Measurements from ENCODE around the gene CHST8.

CHST8 gene

GRCh38 chr19:33720155-33720493 lies 98.4 kb downstream of the CHST8 start:
- no peak for FAIRE-seq

- FAIRE-seq: no peak
Measured at GRCh38 chr19:33720691-33721682, 99.2 kb downstream of the CHST8 start.

- no peak for FAIRE-seq
Measured at GRCh38 chr19:33721735-33722297, 100.1 kb downstream of the CHST8 start.

- FAIRE-seq: no peak
Measured at GRCh38 chr19:33722456-33723239, 100.9 kb downstream of the CHST8 start.

- no peak for FAIRE-seq
Measured at GRCh38 chr19:33723512-33723911, 101.8 kb downstream of the CHST8 start.

- FAIRE-seq: no peak
Measured at GRCh38 chr19:33724021-33724720, 102.4 kb downstream of the CHST8 start.

GRCh38 chr19:33724721-33725060 lies 102.9 kb downstream of the CHST8 start:
- no peak for FAIRE-seq

GRCh38 chr19:33725567-33725966 lies 103.8 kb downstream of the CHST8 start:
- FAIRE-seq: no peak

GRCh38 chr19:33726756-33727155 lies 105.0 kb downstream of the CHST8 start:
- FAIRE-seq: no peak

GRCh38 chr19:33727331-33727998 lies 105.7 kb downstream of the CHST8 start:
- FAIRE-seq: no peak

- FAIRE-seq: no peak
Measured at GRCh38 chr19:33728141-33728540, 106.4 kb downstream of the CHST8 start.

GRCh38 chr19:33730858-33731607 lies 109.3 kb downstream of the CHST8 start:
- FAIRE-seq: no peak

GRCh38 chr19:33731881-33732280 lies 110.1 kb downstream of the CHST8 start:
- no peak for FAIRE-seq

- no peak for FAIRE-seq
Measured at GRCh38 chr19:33734913-33735312, 113.2 kb downstream of the CHST8 start.

GRCh38 chr19:33736158-33736557 lies 114.4 kb downstream of the CHST8 start:
- FAIRE-seq: no peak

- no peak for FAIRE-seq
Measured at GRCh38 chr19:33736787-33737186, 115.0 kb downstream of the CHST8 start.

GRCh38 chr19:33737681-33738371 lies 116.1 kb downstream of the CHST8 start:
- FAIRE-seq: no peak

- FAIRE-seq: no peak
Measured at GRCh38 chr19:33740811-33741396, 119.2 kb downstream of the CHST8 start.

GRCh38 chr19:33745297-33745696 lies 123.5 kb downstream of the CHST8 start:
- no peak for FAIRE-seq

GRCh38 chr19:33746159-33746558 lies 124.4 kb downstream of the CHST8 start:
- FAIRE-seq: no peak

- no peak for FAIRE-seq
Measured at GRCh38 chr19:33747273-33747672, 125.5 kb downstream of the CHST8 start.
